Motor neuron (in vitro differentiated cells): ENCODE data around the gene ACTL8. TPM values are rescaled to one million over a fixed set of nuclear protein-coding genes. Genes with fewer than 3 reads are reported as not detected.

Experiments used
- ATAC-seq, 8 experiments: fragments of 200-7000 bp; cut with Tn5 transposase; replicated peaks in 6 of 8; 2 replicates each; pipeline ENCODE4 v1.8.0; 2021; ENCODE audit warnings: mild to moderate bottlenecking in 8 of 8, moderate library complexity in 8 of 8
- H3K27ac ChIP-seq, 2 donors: fragments of 250-450 bp; sonication (Bioruptor Pico); 2 replicates each; pipeline ENCODE4 v1.9.0; 2021; ENCODE audit warnings: antibody characterized with exemption in 2 of 2, mild to moderate bottlenecking in 2 of 2, moderate library complexity in 1 of 2
- H3K4me1 ChIP-seq, 2 donors: fragments of 250-450 bp; sonication (Bioruptor Pico); replicated peaks in 1 of 2; 2 replicates each; pipeline ENCODE4 v1.6.1; 2021; ENCODE audit warnings: antibody characterized with exemption in 2 of 2, mild to moderate bottlenecking in 2 of 2, moderate library complexity in 1 of 2
- H3K4me3 ChIP-seq, 5 donors: fragments of 250-450 bp; sonication (Bioruptor Pico); 2 replicates each; pipeline ENCODE4 v1.9.0; 2021; ENCODE audit warnings: antibody characterized with exemption in 5 of 5, mild to moderate bottlenecking in 5 of 5, moderate library complexity in 4 of 5
- WGBS, 10 experiments: fragments of 450-650 bp; shearing (Covaris generic); methylation state at CpG; one replicate each; pipeline ENCODE4 v1.0.0; 2022; 5-methylcytosine and 5-hydroxymethylcytosine counted together
- in situ Hi-C, 9 experiments: fragments of 400-800 bp; cut with MboI; loops; one replicate each; pipeline ENCODE4 v1.15.0; 2021; ENCODE audit warnings: low sequenced_read_pairs in 9 of 9, low pct_unique_long_range_greater_than_20kb in 2 of 9; ENCODE audit not compliant: unreplicated experiment in 9 of 9
- total RNA-seq, 8 experiments: library from RNA; unstranded; fragments of 300-600 nt; gene quantifications; 2 replicates each; pipeline versions ENCODE4 v1.2.3 to v1.2.4, GENCODE V29; 2022

Gene ACTL8
- total RNA-seq, 8 experiments from 2014 or later, result 0.11 to 42.2 (median 1.3) TPM; not detected in 1

DNA sequence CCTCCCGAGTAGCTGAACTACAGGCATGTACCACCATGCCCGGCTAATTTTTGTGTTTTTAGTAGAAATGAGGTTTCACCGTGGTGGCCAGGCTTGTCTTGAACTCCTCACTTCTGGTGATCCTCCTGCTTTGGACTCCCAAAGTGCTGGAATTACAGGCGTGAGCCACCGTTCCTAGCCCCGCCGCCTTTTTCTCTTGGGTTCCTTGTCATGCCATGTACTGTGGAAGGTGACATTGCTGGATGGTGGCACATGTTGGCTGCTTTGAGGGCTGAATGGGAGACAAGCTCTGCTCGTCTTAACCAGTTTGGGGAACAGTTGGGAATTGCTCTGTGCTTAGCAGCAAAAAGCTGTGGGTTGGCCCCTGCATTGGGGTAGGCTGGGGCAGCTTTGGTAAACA is 22.7 kb downstream of the ACTL8 start:
- WGBS, 10 experiments, result 78 to 100% (median 93%) methylated on average over 1 to 7 of the region's 8 CpGs; no CpG with 5 or more reads in 2 of the 10 experiments
- in situ Hi-C loops, result no loop called here
- ATAC-seq, result no peak
- Histone ChIP-seq H3K27ac (no peak overlapping the region), H3K4me3 (no peak overlapping the region), H3K4me1 (peaks cover 3 to 5% of the 10 kb centered on the region in 2 donors)

GRCh38 chr1:17780916-17781315 is 25.8 kb downstream of the ACTL8 start:
- Histone ChIP-seq H3K4me3 (no peak overlapping the region), H3K4me1 (peaks cover 3 to 5% of the 10 kb centered on the region in 2 donors), H3K27ac (no peak overlapping the region)
- no peak for ATAC-seq
- WGBS, 10 experiments, result 35 to 100% (median 88%) methylated on average over 1 to 4 of the region's 4 CpGs; no CpG with 5 or more reads in 2 of the 10 experiments
- in situ Hi-C loops, result no loop called here

- H3K4me3 ChIP-seq, result no peak overlapping the region
- H3K27ac ChIP-seq, result no peak overlapping the region
- no peak for ATAC-seq
- peaks cover 26 to 35% of the 10 kb centered on the region in 2 donors for H3K4me1 ChIP-seq
- 80 to 100% (median 92%) methylated on average over 1 to 5 of the region's 5 CpGs; no CpG with 5 or more reads in 6 of the 10 experiments for WGBS, 10 experiments
- in situ Hi-C loops, result no loop called here
These were observed 34.8 kb downstream of the ACTL8 start for GRCh38 chr1:17789926-17790325.

DNA sequence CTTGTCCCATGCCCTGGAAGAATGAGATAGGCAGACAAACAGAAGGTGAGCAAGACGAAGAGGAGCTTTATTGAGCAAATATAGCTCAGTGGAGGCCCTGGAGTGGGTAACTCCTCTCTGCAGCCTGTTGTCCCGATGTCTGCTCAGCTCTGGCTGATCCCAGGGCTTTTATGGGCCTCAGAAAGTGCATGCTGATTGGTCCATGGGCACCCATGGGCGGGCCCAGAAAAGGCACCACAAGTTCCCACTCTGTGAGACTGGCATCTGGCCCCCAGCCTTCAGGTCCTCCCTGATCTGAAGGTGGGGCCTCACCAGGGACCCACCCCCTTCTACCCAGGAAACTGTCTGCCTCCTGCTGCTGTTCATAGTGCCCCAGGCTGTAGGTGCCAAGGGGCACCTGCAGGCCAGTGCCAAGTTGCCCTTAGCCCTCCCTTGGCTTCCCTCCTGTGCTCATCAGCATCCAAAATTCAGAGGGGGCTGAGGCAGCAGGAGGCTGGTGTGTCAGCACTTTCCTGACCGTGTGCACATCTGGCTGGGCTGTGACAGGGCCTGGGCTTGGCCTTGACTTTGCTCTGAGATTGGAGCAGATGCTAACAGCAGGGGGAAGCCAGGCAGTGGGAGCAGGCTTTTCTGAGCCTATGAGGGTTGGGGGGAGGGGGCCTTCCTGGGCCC is 35.4 kb downstream of the ACTL8 start:
- in situ Hi-C loops, result no loop called here
- peak in 5 of 8 experiments; percentile 25 to 86 (median 72) for ATAC-seq
- Histone ChIP-seq H3K4me3 (no peak overlapping the region), H3K4me1 (peaks cover 26 to 34% of the 10 kb centered on the region in 2 donors), H3K27ac (no peak overlapping the region)
- 25 to 100% (median 68%) methylated on average over 1 to 4 of the region's 4 CpGs; no CpG with 5 or more reads in 3 of the 10 experiments for WGBS, 10 experiments

DNA sequence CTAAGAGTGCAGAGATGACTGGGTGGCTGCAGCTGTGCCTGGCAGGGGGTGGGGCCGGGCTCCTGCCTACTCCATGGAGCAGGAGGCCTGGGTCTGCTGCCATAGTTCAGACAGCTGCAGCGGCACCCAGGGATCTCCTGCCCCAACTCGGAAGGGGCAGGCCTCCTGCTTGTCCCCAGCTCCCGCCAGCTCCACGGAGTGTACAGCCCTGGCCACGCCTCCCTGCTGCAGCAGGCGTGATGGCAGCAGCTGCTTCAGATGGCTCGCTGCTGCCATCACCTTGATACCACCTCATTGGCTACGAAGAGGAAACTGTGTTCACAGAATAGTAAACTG is 35.9 kb downstream of the ACTL8 start:
- Histone ChIP-seq H3K4me1 (peaks cover 23 to 31% of the 10 kb centered on the region in 2 donors), H3K4me3 (no peak overlapping the region), H3K27ac (no peak overlapping the region)
- in situ Hi-C loops, result no loop called here
- 19 to 71% (median 46%) methylated on average over 3 to 6 of the region's 9 CpGs; no CpG with 5 or more reads in 7 of the 10 experiments for WGBS, 10 experiments
- peak in 7 of 8 experiments; percentile 15 to 80 (median 38) for ATAC-seq

- WGBS, 10 experiments, result 80 to 100% (median 92%) methylated on average over 1 to 6 of the region's 7 CpGs; no CpG with 5 or more reads in 4 of the 10 experiments
- Histone ChIP-seq H3K4me1 (peaks cover 26 to 27% of the 10 kb centered on the region in 2 donors), H3K4me3 (no peak overlapping the region), H3K27ac (no peak overlapping the region)
- no peak for ATAC-seq
- in situ Hi-C loops, result no loop called here
These were observed 36.3 kb downstream of the ACTL8 start for GRCh38 chr1:17791480-17791879.

- in situ Hi-C loops, result no loop called here
- 0 to 81% (median 65%) methylated on average over 1 to 6 of the region's 6 CpGs; no CpG with 5 or more reads in 2 of the 10 experiments for WGBS, 10 experiments
- Histone ChIP-seq H3K4me3 (no peak overlapping the region), H3K27ac (no peak overlapping the region), H3K4me1 (peaks cover 24 to 26% of the 10 kb centered on the region in 2 donors)
- ATAC-seq, result no peak
These were observed 37.3 kb downstream of the ACTL8 start for GRCh38 chr1:17792421-17792820.

DNA sequence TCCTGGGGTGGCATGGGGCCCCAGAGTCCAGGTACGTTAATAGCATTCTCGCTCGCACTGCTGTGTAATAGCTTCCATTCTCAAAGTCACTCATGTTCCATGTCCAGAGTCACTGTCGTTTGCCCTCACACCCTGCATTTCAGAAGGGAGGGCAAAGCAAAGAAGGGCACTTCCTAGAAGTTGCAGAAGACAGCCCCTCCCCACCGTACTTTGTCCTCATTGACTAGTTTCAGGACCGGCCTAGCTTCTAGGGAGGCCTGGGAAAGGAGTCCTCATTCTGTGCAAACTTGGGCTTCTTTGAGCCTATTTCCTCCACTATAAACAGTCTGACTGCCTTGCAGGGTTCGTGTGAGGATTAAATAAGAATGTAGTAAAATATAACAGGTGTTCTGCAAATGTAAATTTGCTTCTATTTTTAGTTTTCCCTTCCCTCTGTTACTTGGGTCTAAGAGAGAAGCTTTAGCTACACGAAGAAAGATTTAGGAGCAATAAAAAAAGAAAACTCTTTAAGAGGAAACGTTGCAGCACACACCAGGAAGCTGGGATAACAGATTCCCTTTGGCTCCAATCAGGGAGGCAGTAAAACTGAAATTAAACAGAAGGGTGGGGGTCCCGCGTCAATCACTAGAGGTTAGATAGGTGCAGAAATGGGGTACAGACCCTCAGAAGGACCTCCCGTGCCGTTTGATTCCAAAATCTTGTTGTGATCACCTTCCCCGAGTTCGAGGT is 40.1 kb downstream of the ACTL8 start:
- Histone ChIP-seq H3K4me3 (no peak overlapping the region), H3K4me1 (peaks cover 2 to 15% of the 10 kb centered on the region in 2 donors), H3K27ac (no peak overlapping the region)
- in situ Hi-C loops, result no loop called here
- 0 to 69% (median 42%) methylated on average over 2 to 15 of the region's 15 CpGs for WGBS, 10 experiments
- ATAC-seq, result peak in 1 of 8 experiments; percentile 17

- Histone ChIP-seq H3K4me1 (peaks cover 2 to 10% of the 10 kb centered on the region in 2 donors), H3K27ac (no peak overlapping the region), H3K4me3 (no peak overlapping the region)
- 42 to 83% (median 74%) methylated on average over 1 to 8 of the region's 10 CpGs; no CpG with 5 or more reads in 3 of the 10 experiments for WGBS, 10 experiments
- peak in 4 of 8 experiments; percentile 27 to 72 (median 32) for ATAC-seq
- in situ Hi-C loops, result no loop called here
These were observed 40.9 kb downstream of the ACTL8 start for GRCh38 chr1:17795836-17796645.

DNA sequence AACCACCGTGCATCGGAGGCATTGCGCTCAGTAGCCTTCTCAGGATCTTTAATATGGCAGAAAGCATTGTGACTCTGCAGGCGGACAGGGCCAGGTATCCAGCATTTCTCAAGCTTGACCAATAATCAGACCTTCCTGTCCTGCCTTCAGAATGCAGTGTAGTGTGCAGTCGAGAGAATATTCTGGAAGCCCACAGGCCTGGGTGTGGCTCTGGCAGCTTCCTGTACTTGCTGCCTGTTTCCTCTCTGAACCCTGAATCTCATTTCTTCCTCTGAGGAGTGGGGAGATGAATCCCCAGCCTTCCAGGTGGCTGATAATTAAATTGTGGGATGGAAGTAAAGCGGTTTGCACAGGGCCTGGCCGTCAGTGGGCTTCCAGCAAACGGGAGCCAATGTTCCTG is 42.3 kb downstream of the ACTL8 start:
- in situ Hi-C loops, result no loop called here
- ATAC-seq, result peak in 3 of 8 experiments; percentile 42 to 63 (median 59)

GRCh38 chr1:17798011-17798410 is 42.9 kb downstream of the ACTL8 start:
- Histone ChIP-seq H3K4me3 (no peak overlapping the region), H3K4me1 (peaks cover 2 to 5% of the 10 kb centered on the region in 2 donors), H3K27ac (no peak overlapping the region)
- WGBS, 10 experiments, result 40 to 100% (median 88%) methylated on average over 1 to 3 of the region's 7 CpGs; no CpG with 5 or more reads in 5 of the 10 experiments
- in situ Hi-C loops, result no loop called here
- ATAC-seq, result peak in 3 of 8 experiments; percentile 62 to 71 (median 66)

More for the DNA sequence above, 42.3 kb downstream of the ACTL8 start:
- Histone ChIP-seq H3K4me1 (peaks cover 2 to 5% of the 10 kb centered on the region in 2 donors), H3K4me3 (no peak overlapping the region), H3K27ac (no peak overlapping the region)
- WGBS, 10 experiments, result 67 to 95% (median 77%) methylated on average over 2 to 8 of the region's 8 CpGs; no CpG with 5 or more reads in 3 of the 10 experiments

DNA sequence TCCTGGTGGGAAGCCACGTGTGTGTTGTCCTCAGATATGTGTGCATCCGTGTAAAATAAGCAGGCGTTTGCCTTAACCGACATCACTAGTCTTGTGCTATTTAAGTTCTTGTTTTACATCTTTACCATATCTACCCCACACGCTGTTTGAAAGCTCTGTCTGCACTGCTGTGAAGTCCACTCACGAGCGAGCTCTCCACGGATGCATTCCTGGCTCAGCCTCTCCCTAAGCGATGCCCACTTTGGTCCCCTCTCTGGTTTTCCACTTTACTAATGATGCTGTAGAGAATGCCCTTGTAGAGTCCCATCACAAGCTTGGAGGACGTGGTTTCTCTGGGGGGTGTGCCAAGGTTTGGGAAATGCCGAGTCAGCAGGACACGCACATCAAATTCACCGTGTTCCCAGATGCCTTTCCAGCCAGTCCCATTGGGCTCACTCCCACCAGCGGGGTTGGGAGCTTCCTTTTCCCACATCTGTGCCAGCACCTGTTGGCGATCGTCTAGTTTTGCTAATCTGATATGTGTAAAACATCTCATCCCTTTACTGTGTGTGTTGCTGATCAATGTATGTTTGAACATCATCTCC is 43.8 kb downstream of the ACTL8 start:
- peaks cover 2 to 5% of the 10 kb centered on the region in 2 donors for H3K4me1 ChIP-seq
- in situ Hi-C loops, result no loop called here
- WGBS, 10 experiments, result 61 to 100% (median 80%) methylated on average over 1 to 16 of the region's 16 CpGs
- H3K27ac ChIP-seq, result no peak overlapping the region
- ATAC-seq, result no peak
- no peak overlapping the region for H3K4me3 ChIP-seq
